H1 (cell line): Measurements from ENCODE around the gene PRXL2B. TPM values are rescaled to one million over a fixed set of nuclear protein-coding genes. Genes with fewer than 3 reads are reported as not detected.
A peak's percentile ranks its signal among the peaks of the same experiment; 100 is the strongest.

Experiments used
- ASH2L ChIP-seq: fragments of 200-600, 300-600 bp; sonication (generic); IDR thresholded peaks from one replicate; pipeline ENCODE4 v1.7.1; 2017; ENCODE audit warnings: low read length
- ATF2 ChIP-seq: IDR thresholded peaks from 2 replicates; pipeline ENCODE4 v1.6.1; 2012; ENCODE audit warnings: low read length, inconsistent platforms
- BACH1 ChIP-seq: IDR thresholded peaks from 2 replicates; pipeline ENCODE4 v1.6.1; 2012; ENCODE audit warnings: low read length, improper control_type of control experiment
- BRCA1 ChIP-seq: IDR thresholded peaks from 2 replicates; pipeline ENCODE4 v1.6.1; 2012; ENCODE audit warnings: low read depth, low read length, improper control_type of control experiment
- CBX5 ChIP-seq: fragments of 300-800, 300-1000 bp; sonication (generic); IDR thresholded peaks from 2 replicates; pipeline ENCODE4 v1.7.1; 2016; ENCODE audit warnings: antibody characterized with exemption, low read length, low read depth
- CTBP2 ChIP-seq: IDR thresholded peaks from 2 replicates; pipeline ENCODE4 v1.7.0; 2011; ENCODE audit warnings: borderline replicate concordance, mild to moderate bottlenecking, moderate library complexity, mixed read lengths, low read length; ENCODE audit not compliant: insufficient read depth, insufficient read length
- E2F6 ChIP-seq: IDR thresholded peaks from 2 replicates; pipeline ENCODE4 v1.6.1; 2012; ENCODE audit warnings: inconsistent platforms
- EZH2 ChIP-seq: fragments of 200-600 bp; sonication (generic); IDR thresholded peaks from 2 replicates; pipeline ENCODE4 v1.7.1; 2012; ENCODE audit warnings: low read depth, mild to moderate bottlenecking, moderate library complexity, low read length, inconsistent platforms; ENCODE audit not compliant: severe bottlenecking
- GTF2F1 ChIP-seq: IDR thresholded peaks from 2 replicates; pipeline ENCODE4 v1.6.1; 2012; ENCODE audit warnings: low read depth, low read length, improper control_type of control experiment, borderline replicate concordance
- HDAC2 ChIP-seq, 2 experiments: fragments of 300-600 bp in 1 of 2; sonication (generic) in 1 of 2; IDR thresholded peaks; 2 replicates each; pipeline ENCODE4 v1.6.1; 2011 to 2012; ENCODE audit warnings: low read depth in 2 of 2, low read length in 2 of 2, mild to moderate bottlenecking in 2 of 2, moderate library complexity in 2 of 2, borderline replicate concordance in 1 of 2, inconsistent platforms in 1 of 2
- HDAC6 ChIP-seq: IDR thresholded peaks from one replicate; pipeline ENCODE4 v1.7.1; 2012; ENCODE audit warnings: low read depth, mild to moderate bottlenecking, inconsistent platforms, low read length, moderate library complexity
- JUND ChIP-seq: IDR thresholded peaks from 2 replicates; pipeline ENCODE4 v1.6.1; 2011; ENCODE audit warnings: mild to moderate bottlenecking, improper control_type of control experiment, low read length
- RXRA ChIP-seq: IDR thresholded peaks from 2 replicates; pipeline ENCODE4 v1.6.1; 2011; ENCODE audit warnings: low read depth, mild to moderate bottlenecking, low read length, moderate library complexity; ENCODE audit not compliant: insufficient read depth
- SIRT6 ChIP-seq: IDR thresholded peaks from one replicate; pipeline ENCODE4 v1.7.1; 2012; ENCODE audit warnings: low read length, inconsistent platforms
- SP1 ChIP-seq: IDR thresholded peaks from 2 replicates; pipeline ENCODE4 v1.6.1; 2011; ENCODE audit warnings: low read depth, low read length
- SP2 ChIP-seq: IDR thresholded peaks from 2 replicates; pipeline ENCODE4 v1.6.1; 2012; ENCODE audit warnings: mild to moderate bottlenecking, low read length, inconsistent platforms
- SUZ12 ChIP-seq: fragments of 200-600 bp; sonication (generic); IDR thresholded peaks from 2 replicates; pipeline ENCODE4 v1.6.1; 2012; ENCODE audit warnings: mild to moderate bottlenecking, inconsistent platforms, low read length, moderate library complexity, mixed read lengths
- USF2 ChIP-seq: IDR thresholded peaks from 2 replicates; pipeline ENCODE4 v1.6.1; 2011; ENCODE audit warnings: low read length, improper control_type of control experiment
- YY1 ChIP-seq: IDR thresholded peaks from 2 replicates; pipeline ENCODE4 v1.6.1; 2011; ENCODE audit warnings: low read depth, mild to moderate bottlenecking, low read length
- polyA plus RNA-seq, 7 experiments: library from polyadenylated mRNA; depleted of rRNA in 3 of 7; stranded (reverse) in 5 of 7; unstranded in 2 of 7; fragments of >200 nt in 5 of 7; fragments of 200-250 nt in 2 of 7; gene quantifications; 1 replicate in 5 of 7; 2 replicates in 1 of 7; 4 replicates in 1 of 7; pipeline versions ENCODE4 v1.2.1 to v1.2.3, GENCODE V29; 2011 to 2013; ENCODE audit warnings: missing spikeins in 2 of 7, mixed read lengths in 2 of 7
- total RNA-seq: library from RNA; stranded (reverse); fragmentation: NEBNext Ultra II Directional; extraction: Animal tissue kit (Norgen Biotek cat#: 25700); gene quantifications from 2 replicates; pipeline ENCODE4 v1.2.1, GENCODE V29; 2021

The PRXL2B gene
- total and polyA plus RNA-seq, 2 of the 8 experiments (the other 6 are each of a cell fraction or from before 2014, with no cell fraction given), result 35.3 to 46.0 TPM

DNA sequence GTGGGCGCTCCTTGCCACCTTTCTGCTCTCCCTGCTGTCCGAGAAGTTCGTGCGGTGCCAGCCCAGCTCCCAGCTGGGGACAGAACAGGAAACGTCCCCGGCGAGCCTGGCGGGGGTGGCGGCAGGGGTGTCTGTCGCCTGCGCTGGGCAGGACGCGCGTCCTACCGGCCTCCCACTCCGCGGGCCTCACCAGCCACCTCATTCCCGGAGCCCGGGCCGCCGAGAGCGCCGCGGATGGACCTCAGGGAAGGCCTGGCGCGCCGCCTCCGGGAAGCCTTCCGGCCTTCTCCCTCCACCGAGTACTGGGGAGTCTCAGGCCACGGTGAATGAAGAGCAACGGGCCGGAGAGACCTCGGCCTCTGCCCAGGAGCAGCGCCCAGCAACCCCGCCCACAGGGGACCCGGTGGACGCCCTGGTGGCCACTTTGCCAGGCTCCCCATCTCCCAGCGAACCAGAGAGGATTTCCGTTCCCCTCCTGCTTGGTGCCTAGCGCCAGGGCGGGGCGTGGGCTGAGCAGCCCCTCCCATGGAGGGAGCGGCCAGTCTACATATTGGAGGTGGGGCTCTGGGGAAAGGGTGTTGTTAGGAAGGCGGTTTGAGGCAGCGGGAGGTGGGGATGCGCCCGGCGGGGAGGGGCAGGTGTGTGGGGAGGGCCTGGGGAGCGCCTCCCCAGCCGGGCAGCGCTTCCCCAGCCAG is 39.9 kb upstream of the PRXL2B start (continued):
- no peak for TF ChIP-seq ATF2
- TF ChIP-seq BRCA1, result no peak
- TF ChIP-seq GTF2F1, result no peak
- no peak for TF ChIP-seq USF2
- no peak for TF ChIP-seq SIRT6
- TF ChIP-seq HDAC2 (IDR thresholded peaks at IDR 0.05; ENCODE audit: borderline replicate concordance in 1 of 2, low read depth in 2 of 2, low read length in 2 of 2), result peak in 1 of 2 experiments; percentile 60; a peak in 1 of 4 replicates
- TF ChIP-seq CTBP2, result no peak
- TF ChIP-seq ASH2L, result no peak
- TF ChIP-seq YY1, result no peak
- no peak for TF ChIP-seq HDAC6
- peak; percentile 27 for TF ChIP-seq EZH2
- TF ChIP-seq E2F6, result no peak; the same call in 1 of the 2 replicates
- no peak for TF ChIP-seq RXRA
- TF ChIP-seq SP1, result no peak
- TF ChIP-seq BACH1, result no peak
- no peak for TF ChIP-seq CBX5
- TF ChIP-seq SUZ12, result no peak
- TF ChIP-seq JUND, result no peak
- TF ChIP-seq SP2, result no peak
